Measurements from ENCODE around the gene PUS10.
A peak's percentile ranks its signal among the peaks of the same experiment; 100 is the strongest.
"Not testable (repeated sequence)": the region's sequence is repeated elsewhere in the genome, so short reads cannot be mapped to it uniquely, and the experiment has no call there.

PUS10 gene

GRCh38 chr2:60925994-60926740 lies 91.9 kb downstream of the PUS10 start:
- peak; percentile 24 for DNase-seq

GRCh38 chr2:60907329-60907728 lies 110.7 kb downstream of the PUS10 start:
- DNase-seq: no peak

- DNase-seq: no peak
These were observed 111.7 kb downstream of the PUS10 start for GRCh38 chr2:60906395-60906794.

GRCh38 chr2:60905867-60906266 lies 112.2 kb downstream of the PUS10 start:
- DNase-seq: not testable (repeated sequence)

- DNase-seq: not testable (repeated sequence)
These were observed 116.8 kb downstream of the PUS10 start for GRCh38 chr2:60901296-60901695.

GRCh38 chr2:60899892-60900249 lies 118.2 kb downstream of the PUS10 start:
- no peak for DNase-seq

GRCh38 chr2:60899230-60899891 lies 118.7 kb downstream of the PUS10 start:
- DNase-seq: no peak

- no peak for DNase-seq
These were observed 119.5 kb downstream of the PUS10 start for GRCh38 chr2:60898567-60898966.

Data from NCI-H69 (cell line).